Activated B cell treated with CpG ODN at 0.5 μM for 24 hours (primary cell): ENCODE results near the gene KRT79. TPM values are rescaled to one million over a fixed set of nuclear protein-coding genes. Genes with fewer than 3 reads are reported as not detected.

Source experiments
- ATAC-seq: fragments of 200-7000 bp; cut with Tn5 transposase; one replicate; pipeline ENCODE4 v1.10.0; 2021; ENCODE audit warnings: low read depth, mild to moderate bottlenecking, moderate library complexity
- CTCF ChIA-PET: fragments of 350-600 bp; sonication (Branson Sonifier 250); formaldehyde crosslinking; loops from one replicate; lab custom pipeline; 2021; ENCODE audit warnings: antibody characterized with exemption; lab: Charles Lee
- POLR2A ChIA-PET: fragments of 350-600 bp; sonication (Branson Sonifier 250); formaldehyde crosslinking; loops from one replicate; lab custom pipeline; 2021; ENCODE audit warnings: antibody characterized with exemption; lab: Charles Lee
- DNase-seq: peaks from one replicate; pipeline ENCODE4 v3.0.0; 2022
- H3K27ac Mint-ChIP-seq: one replicate; pipeline ENCODE4 v1.8.0; 2020; ENCODE audit warnings: mixed read lengths
- H3K27me3 Mint-ChIP-seq: one replicate; pipeline ENCODE4 v1.8.0; 2021; ENCODE audit warnings: mixed read lengths
- H3K36me3 Mint-ChIP-seq: one replicate; pipeline ENCODE4 v1.8.0; 2021; ENCODE audit warnings: low read depth, mixed read lengths
- H3K4me1 Mint-ChIP-seq: one replicate; pipeline ENCODE4 v1.8.0; 2021; ENCODE audit warnings: mixed read lengths
- H3K4me3 Mint-ChIP-seq: one replicate; pipeline ENCODE4 v1.8.0; 2020; ENCODE audit warnings: mild to moderate bottlenecking, mixed read lengths
- H3K9me3 Mint-ChIP-seq: one replicate; pipeline ENCODE4 v1.8.0; 2020; ENCODE audit warnings: mixed read lengths
- intact Hi-C: fragments of 100-400 bp; cut with micrococcal nuclease; formaldehyde crosslinking; loops from one replicate; pipeline ENCODE4 v1.15.1; 2024
- total RNA-seq: library from RNA; stranded (reverse); gene quantifications from 2 replicates; pipeline ENCODE4 v1.2.3, GENCODE V29; 2022
- TF ChIP-seq, protein P1 (sequence below): fragments of 200-600 bp; IDR thresholded peaks from one replicate; pipeline ENCODE4 v1.8.0; 2022; ENCODE audit warnings: antibody characterized with exemption, mild to moderate bottlenecking

Gene KRT79
- total RNA-seq, 1 donor from 2014 or later, result not detected

DNA sequence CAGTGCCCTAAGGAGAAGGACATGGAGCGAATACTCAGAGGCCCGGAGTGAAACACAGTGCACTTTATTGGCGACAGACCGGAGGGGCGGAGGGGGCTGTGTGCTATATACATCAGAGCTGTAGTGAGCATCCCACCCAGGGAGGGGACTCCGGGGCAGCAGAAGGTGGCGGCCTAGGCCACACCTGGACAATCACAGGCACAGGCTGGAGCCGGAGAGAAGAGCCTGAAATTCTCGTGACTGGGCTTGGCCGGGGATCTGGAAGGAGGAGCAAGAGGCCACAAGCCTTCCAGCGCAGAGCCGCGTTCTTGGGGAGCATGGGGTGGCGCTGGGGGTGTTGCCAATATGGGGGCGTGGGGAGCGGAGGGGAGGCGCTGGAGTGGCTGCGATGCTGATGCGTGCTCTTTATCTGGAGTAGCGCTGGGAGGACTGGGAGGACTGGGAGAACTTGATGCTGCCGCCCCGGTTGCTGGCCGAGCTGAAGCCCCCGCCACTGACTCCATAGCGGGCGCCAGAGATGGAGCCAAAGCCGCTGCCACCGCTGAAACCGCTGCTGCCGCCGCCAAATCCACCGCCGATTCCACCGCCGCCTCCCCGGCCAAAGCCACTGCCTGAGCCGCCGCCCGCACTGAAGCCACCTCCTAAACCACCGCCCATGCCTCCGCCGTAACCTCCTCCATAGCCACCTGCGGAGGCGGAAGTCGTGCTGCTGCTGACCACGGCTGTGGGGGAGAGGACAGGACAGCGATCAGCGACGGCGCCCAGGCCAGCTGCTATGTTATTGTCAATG is 44.3 kb downstream of the KRT79 start:
- peaks cover 32% of the 10 kb centered on the region for H3K27me3 Mint-ChIP-seq
- H3K9me3 Mint-ChIP-seq, result no peaks in the 10 kb centered on the region
- H3K36me3 Mint-ChIP-seq, result no peaks in the 10 kb centered on the region
- DNase-seq (no peak), ATAC-seq (no peak)
- TF ChIP-seq, protein P1, sequence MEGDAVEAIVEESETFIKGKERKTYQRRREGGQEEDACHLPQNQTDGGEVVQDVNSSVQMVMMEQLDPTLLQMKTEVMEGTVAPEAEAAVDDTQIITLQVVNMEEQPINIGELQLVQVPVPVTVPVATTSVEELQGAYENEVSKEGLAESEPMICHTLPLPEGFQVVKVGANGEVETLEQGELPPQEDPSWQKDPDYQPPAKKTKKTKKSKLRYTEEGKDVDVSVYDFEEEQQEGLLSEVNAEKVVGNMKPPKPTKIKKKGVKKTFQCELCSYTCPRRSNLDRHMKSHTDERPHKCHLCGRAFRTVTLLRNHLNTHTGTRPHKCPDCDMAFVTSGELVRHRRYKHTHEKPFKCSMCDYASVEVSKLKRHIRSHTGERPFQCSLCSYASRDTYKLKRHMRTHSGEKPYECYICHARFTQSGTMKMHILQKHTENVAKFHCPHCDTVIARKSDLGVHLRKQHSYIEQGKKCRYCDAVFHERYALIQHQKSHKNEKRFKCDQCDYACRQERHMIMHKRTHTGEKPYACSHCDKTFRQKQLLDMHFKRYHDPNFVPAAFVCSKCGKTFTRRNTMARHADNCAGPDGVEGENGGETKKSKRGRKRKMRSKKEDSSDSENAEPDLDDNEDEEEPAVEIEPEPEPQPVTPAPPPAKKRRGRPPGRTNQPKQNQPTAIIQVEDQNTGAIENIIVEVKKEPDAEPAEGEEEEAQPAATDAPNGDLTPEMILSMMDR, result no peak
- ChIA-PET POLR2A (no interaction called here), CTCF (no interaction called here)
- no peak overlapping the region for H3K27ac Mint-ChIP-seq
- H3K4me1 Mint-ChIP-seq, result no peaks in the 10 kb centered on the region
- no peak overlapping the region for H3K4me3 Mint-ChIP-seq
- intact Hi-C loops, result no loop called here

DNA sequence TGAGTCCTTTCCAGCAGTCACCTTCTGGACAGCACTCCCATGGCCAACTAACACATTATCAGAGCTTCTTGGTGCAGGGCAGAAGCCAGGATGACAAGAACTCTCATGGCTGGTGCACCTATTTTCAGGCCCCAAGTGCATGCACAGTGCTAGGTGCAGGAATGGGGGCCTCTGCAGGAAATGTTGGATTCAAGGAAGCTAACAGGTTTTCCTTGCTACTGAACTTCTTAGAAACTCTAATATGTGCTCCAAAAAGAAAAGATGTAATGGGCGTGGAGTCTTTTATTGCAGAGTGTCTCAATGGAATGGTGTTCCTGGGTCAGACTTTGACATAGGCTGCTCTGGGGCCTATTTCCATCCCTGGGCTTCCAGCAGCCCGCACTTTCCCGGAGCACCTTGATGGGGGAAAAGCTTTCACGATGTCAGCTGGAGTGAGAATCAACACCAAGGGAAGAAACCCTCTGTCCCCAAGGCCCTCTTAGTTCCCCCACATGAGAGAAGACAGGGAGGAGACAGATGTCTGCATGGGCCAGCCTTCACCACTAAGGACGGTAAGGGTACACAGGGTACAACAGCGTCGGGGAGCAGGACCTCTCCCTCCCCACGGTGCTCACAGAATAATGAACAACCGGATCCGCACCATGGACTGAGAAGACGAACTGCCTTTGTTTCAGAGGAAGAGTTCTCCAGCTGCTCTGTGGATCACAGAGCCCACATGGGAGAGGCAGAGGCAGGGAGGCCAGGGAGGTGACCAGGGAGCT is 45.1 kb downstream of the KRT79 start:
- Mint-ChIP-seq H3K9me3 (no peaks in the 10 kb centered on the region), H3K27ac (no peak overlapping the region), H3K27me3 (peaks cover 28% of the 10 kb centered on the region), H3K4me1 (no peaks in the 10 kb centered on the region), H3K36me3 (no peaks in the 10 kb centered on the region), H3K4me3 (no peak overlapping the region)
- ChIA-PET POLR2A (no interaction called here), CTCF (no interaction called here)
- TF ChIP-seq, protein P1, result no peak
- no peak for DNase-seq
- intact Hi-C loops, result no loop called here
- no peak for ATAC-seq

- ATAC-seq (no peak), DNase-seq (no peak)
- POLR2A ChIA-PET, result no interaction called here
- Mint-ChIP-seq H3K27me3 (peaks cover 30% of the 10 kb centered on the region), H3K36me3 (no peaks in the 10 kb centered on the region), H3K9me3 (no peaks in the 10 kb centered on the region), H3K27ac (no peak overlapping the region), H3K4me1 (no peaks in the 10 kb centered on the region), H3K4me3 (no peak overlapping the region)
- intact Hi-C loops, result no loop called here
- TF ChIP-seq, protein P1, result no peak
- CTCF ChIA-PET, result no interaction called here
Measured at GRCh38 chr12:52788192-52788875, 45.8 kb downstream of the KRT79 start.

DNA sequence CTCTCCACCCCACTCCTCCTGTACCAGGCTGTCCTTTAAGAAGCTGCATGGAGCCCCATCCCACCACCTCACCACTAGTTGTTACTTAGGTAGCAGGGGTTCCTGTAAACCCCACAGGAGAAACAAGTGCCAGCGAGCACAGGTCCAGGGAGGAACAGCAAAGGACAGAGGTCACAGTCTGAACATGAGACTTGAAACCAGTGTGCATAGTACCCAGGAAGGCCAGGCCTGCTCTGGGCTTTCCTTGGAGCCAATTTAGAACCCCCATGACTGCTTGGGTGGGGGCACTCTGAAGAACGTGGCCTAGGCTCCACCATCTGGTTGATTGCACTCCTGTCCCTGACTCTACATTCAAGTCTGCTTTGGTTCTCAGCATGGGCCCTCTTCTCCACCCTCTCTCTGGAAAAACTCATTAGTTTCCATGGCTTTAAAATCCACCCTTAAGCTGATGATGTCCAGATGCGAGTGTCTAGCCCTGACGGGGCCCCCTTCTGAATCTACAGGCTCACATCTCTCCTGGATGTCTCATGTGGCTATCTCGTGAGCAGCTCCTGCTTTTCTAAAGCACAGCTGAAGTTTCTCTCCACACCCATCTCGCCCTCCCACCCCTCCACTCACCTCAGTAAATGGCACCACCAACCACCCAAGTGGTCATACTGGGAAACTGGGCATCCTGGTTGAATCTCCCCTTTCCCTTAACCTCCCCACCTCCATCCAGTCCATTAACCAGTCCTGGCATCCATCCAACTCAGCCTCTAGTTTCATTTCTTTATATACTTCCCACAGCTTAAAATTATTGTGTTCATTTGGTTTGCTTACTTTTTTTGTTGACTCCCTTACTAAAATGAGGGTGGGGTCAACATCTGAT is 46.6 kb downstream of the KRT79 start:
- Mint-ChIP-seq H3K9me3 (no peaks in the 10 kb centered on the region), H3K4me3 (no peak overlapping the region), H3K4me1 (no peaks in the 10 kb centered on the region), H3K27me3 (peaks cover 30% of the 10 kb centered on the region), H3K27ac (no peak overlapping the region), H3K36me3 (no peaks in the 10 kb centered on the region)
- TF ChIP-seq, protein P1, result no peak
- ATAC-seq, result no peak
- CTCF ChIA-PET, result no interaction called here
- POLR2A ChIA-PET, result no interaction called here
- DNase-seq, result no peak
- intact Hi-C loops, result no loop called here
